HL-60/S4 treated with retinoic acid at 250 ng/mL for 4 days and 3 days (cell line): ENCODE results near the gene RGS8.

ENCODE experiments used
- in situ Hi-C: fragments of 300-500 bp; cut with MboI; formaldehyde crosslinking; loops from 2 replicates; pipeline ENCODE4 v1.7.0; 2022; ENCODE audit warnings: low sequenced_read_pairs

RGS8 gene

GRCh38 chr1:182642461-182642860 is 41.9 kb downstream of the RGS8 start:
- in situ Hi-C loops: no loop called here

- in situ Hi-C loops: no loop called here
Observed at GRCh38 chr1:182641561-182641960, 42.8 kb downstream of the RGS8 start.

GRCh38 chr1:182639330-182639729 is 45.1 kb downstream of the RGS8 start:
- in situ Hi-C loops: no loop called here

GRCh38 chr1:182637769-182638168 is 46.6 kb downstream of the RGS8 start:
- in situ Hi-C loops: no loop called here

- in situ Hi-C loops: no loop called here
Observed at GRCh38 chr1:182635871-182636270, 48.5 kb downstream of the RGS8 start.
